ENCODE data around the gene MME.

DNA sequence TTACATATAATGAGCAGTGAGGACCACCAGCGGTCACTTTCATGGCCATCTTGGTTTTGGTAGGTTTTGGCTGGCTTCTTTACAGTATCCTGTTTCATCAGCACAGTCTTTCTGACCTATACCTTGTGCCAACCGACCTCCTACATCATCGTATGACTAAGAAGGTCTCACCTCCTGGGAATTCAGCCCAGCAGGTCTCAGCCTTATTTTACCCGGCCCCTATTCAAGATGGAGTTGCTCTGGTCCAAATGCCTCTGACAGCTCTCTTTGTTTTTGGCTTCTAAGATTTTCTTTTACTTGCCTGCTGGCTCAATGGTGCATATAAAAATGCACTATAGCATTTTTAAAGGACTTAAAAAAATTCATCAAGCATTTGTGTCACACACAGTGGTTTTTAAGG, 3.2 kb upstream of the MME start:
- TF ChIP-seq, protein P1, sequence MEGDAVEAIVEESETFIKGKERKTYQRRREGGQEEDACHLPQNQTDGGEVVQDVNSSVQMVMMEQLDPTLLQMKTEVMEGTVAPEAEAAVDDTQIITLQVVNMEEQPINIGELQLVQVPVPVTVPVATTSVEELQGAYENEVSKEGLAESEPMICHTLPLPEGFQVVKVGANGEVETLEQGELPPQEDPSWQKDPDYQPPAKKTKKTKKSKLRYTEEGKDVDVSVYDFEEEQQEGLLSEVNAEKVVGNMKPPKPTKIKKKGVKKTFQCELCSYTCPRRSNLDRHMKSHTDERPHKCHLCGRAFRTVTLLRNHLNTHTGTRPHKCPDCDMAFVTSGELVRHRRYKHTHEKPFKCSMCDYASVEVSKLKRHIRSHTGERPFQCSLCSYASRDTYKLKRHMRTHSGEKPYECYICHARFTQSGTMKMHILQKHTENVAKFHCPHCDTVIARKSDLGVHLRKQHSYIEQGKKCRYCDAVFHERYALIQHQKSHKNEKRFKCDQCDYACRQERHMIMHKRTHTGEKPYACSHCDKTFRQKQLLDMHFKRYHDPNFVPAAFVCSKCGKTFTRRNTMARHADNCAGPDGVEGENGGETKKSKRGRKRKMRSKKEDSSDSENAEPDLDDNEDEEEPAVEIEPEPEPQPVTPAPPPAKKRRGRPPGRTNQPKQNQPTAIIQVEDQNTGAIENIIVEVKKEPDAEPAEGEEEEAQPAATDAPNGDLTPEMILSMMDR (IDR thresholded peaks at IDR 0.05; ENCODE audit: low read depth, low read length, poor library complexity, severe bottlenecking), result no peak
- TF ChIP-seq EZH2phosphoT487 (IDR thresholded peaks at IDR 0.05; ENCODE audit: borderline replicate concordance, low read length), result no peak

All from DOHH2 (cell line).